ENCODE data around the gene DMRT1.

DNA sequence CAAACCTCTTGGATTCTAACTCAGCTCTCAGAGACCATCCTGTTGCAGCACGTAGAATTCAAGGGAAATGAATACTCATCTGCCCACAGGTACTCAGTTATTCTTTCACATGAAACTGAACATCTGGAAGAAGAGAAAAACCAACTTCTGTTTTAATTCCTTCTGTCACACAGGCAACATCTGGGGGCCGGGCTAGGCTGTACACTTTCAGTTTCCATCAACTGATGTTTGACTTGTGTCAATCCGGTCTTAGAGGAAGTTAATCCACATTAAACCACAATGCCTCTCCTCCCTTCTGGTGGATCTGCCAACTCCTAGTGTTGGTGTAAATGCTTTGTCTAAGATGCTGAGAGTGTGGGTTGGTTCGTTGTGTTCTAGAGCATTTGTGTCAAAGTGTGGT lies 152.5 kb downstream of the DMRT1 start:
- TF ChIP-seq, protein P1, sequence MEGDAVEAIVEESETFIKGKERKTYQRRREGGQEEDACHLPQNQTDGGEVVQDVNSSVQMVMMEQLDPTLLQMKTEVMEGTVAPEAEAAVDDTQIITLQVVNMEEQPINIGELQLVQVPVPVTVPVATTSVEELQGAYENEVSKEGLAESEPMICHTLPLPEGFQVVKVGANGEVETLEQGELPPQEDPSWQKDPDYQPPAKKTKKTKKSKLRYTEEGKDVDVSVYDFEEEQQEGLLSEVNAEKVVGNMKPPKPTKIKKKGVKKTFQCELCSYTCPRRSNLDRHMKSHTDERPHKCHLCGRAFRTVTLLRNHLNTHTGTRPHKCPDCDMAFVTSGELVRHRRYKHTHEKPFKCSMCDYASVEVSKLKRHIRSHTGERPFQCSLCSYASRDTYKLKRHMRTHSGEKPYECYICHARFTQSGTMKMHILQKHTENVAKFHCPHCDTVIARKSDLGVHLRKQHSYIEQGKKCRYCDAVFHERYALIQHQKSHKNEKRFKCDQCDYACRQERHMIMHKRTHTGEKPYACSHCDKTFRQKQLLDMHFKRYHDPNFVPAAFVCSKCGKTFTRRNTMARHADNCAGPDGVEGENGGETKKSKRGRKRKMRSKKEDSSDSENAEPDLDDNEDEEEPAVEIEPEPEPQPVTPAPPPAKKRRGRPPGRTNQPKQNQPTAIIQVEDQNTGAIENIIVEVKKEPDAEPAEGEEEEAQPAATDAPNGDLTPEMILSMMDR (IDR thresholded peaks at IDR 0.05), result no peak
- no peak for TF ChIP-seq EP300 (IDR thresholded peaks at IDR 0.05)
